ENCODE results near the gene NR6A1. TPM values are rescaled to one million over a fixed set of nuclear protein-coding genes. Genes with fewer than 3 reads are reported as not detected.

NR6A1 gene
- total and polyA plus RNA-seq, 11 donors: 0.65 to 5.7 (median 1.6) TPM

GRCh38 chr9:124522121-124523098 is 248.7 kb downstream of the NR6A1 start:
- ATAC-seq (no peak), DNase-seq (no peak)
- Histone ChIP-seq H3K36me3 (no peaks in the 10 kb centered on the region), H3K4me3 (no peak overlapping the region), H3K27ac (no peak overlapping the region), H3K4me1 (no peaks in the 10 kb centered on the region), H3K27me3 (no peaks in the 10 kb centered on the region), H3K9me3 (no peaks in the 10 kb centered on the region)
- intact Hi-C loops (cut with DNase I): loop anchor here in 1 of 10 donors (10.0 kb wide), 1 partner anchor 398 kb away; no protein-coding TSS in a partner anchor
- no peak for TF ChIP-seq CTCF (IDR thresholded peaks at IDR 0.05)
- no peak for TF ChIP-seq POLR2A (IDR thresholded peaks at IDR 0.05)
- WGBS, 4 donors: 81 to 90% (median 88%) methylated on average over 7 of the region's 7 CpGs

- H3K4me1 ChIP-seq: no peaks in the 10 kb centered on the region
- no peak for DNase-seq
- H3K4me3 ChIP-seq: no peak overlapping the region
- H3K27ac ChIP-seq: no peak overlapping the region
- 93 to 98% (median 94%) methylated on average over 3 of the region's 3 CpGs for WGBS, 4 donors
- no peaks in the 10 kb centered on the region for H3K36me3 ChIP-seq
- no peaks in the 10 kb centered on the region for H3K9me3 ChIP-seq
- H3K27me3 ChIP-seq: no peaks in the 10 kb centered on the region
- intact Hi-C loops (cut with DNase I): loop anchor here in 1 of 10 donors (10.0 kb wide), 1 partner anchor 396 kb away; no protein-coding TSS in a partner anchor
- TF ChIP-seq CTCF (IDR thresholded peaks at IDR 0.05) (no peak), POLR2A (IDR thresholded peaks at IDR 0.05) (no peak)
- ATAC-seq: no peak
Measured at GRCh38 chr9:124521142-124521541, 250.0 kb downstream of the NR6A1 start.

- no peak for ATAC-seq
- Histone ChIP-seq H3K36me3 (no peaks in the 10 kb centered on the region), H3K27ac (no peak overlapping the region), H3K9me3 (no peaks in the 10 kb centered on the region), H3K27me3 (no peaks in the 10 kb centered on the region), H3K4me3 (no peak overlapping the region), H3K4me1 (no peaks in the 10 kb centered on the region)
- DNase-seq: no peak
- TF ChIP-seq POLR2A (IDR thresholded peaks at IDR 0.05) (no peak), CTCF (IDR thresholded peaks at IDR 0.05) (no peak)
- 80 to 83% (median 81%) methylated on average over 7 of the region's 7 CpGs for WGBS, 4 donors
- intact Hi-C loops (cut with DNase I): loop anchor here in 1 of 10 donors (10.0 kb wide), 1 partner anchor 395 kb away; no protein-coding TSS in a partner anchor
Measured at GRCh38 chr9:124520206-124520596, 250.9 kb downstream of the NR6A1 start.

GRCh38 chr9:124518116-124518515 is 253.0 kb downstream of the NR6A1 start:
- no peaks in the 10 kb centered on the region for H3K27me3 ChIP-seq
- DNase-seq (no peak), ATAC-seq (no peak)
- intact Hi-C loops (cut with DNase I): loop anchor here in 1 of 10 donors (10.0 kb wide), 1 partner anchor 363 kb away; no protein-coding TSS in a partner anchor
- TF ChIP-seq POLR2A (IDR thresholded peaks at IDR 0.05) (no peak), CTCF (IDR thresholded peaks at IDR 0.05) (no peak)
- H3K27ac ChIP-seq: no peak overlapping the region
- H3K4me3 ChIP-seq: no peak overlapping the region
- WGBS, 4 donors: 88 to 96% (median 95%) methylated on average over 7 of the region's 7 CpGs
- no peaks in the 10 kb centered on the region for H3K9me3 ChIP-seq
- H3K36me3 ChIP-seq: no peaks in the 10 kb centered on the region
- H3K4me1 ChIP-seq: peaks cover 0 to 11% (median 1%) of the 10 kb centered on the region in 12 donors
